WTC11 (cell line): ENCODE results near the gene TMUB2. TPM values are rescaled to one million over a fixed set of nuclear protein-coding genes. Genes with fewer than 3 reads are reported as not detected.

Experiments used
- ATAC-seq: fragments of 200-7000 bp; cut with Tn5 transposase; 2 replicates; pipeline ENCODE4 v1.10.0; 2021; ENCODE audit warnings: mild to moderate bottlenecking, moderate library complexity
- CTCF ChIA-PET: fragments of 300-600 bp; sonication (Branson Sonifier 250); formaldehyde crosslinking; loops from one replicate; lab custom pipeline; 2021; ENCODE audit warnings: antibody characterized with exemption; lab: Charles Lee
- POLR2A ChIA-PET: fragments of 350-600 bp; sonication (Branson Sonifier 250); formaldehyde crosslinking; loops from one replicate; lab custom pipeline; 2021; ENCODE audit warnings: antibody characterized with exemption; lab: Charles Lee
- DNase-seq: peaks from one replicate; pipeline ENCODE4 v3.0.0; 2021; ENCODE audit warnings: low spot score
- H3K27ac Mint-ChIP-seq: 2 replicates; pipeline ENCODE4 v1.8.0; 2021; ENCODE audit warnings: mixed read lengths
- H3K27me3 Mint-ChIP-seq: 2 replicates; pipeline ENCODE4 v1.8.0; 2021; ENCODE audit warnings: low read depth, mild to moderate bottlenecking, moderate library complexity, mixed read lengths
- H3K36me3 Mint-ChIP-seq: 2 replicates; pipeline ENCODE4 v1.8.0; 2021; ENCODE audit warnings: mixed read lengths
- H3K4me1 Mint-ChIP-seq: 2 replicates; pipeline ENCODE4 v1.8.0; 2022; ENCODE audit warnings: mixed read lengths
- H3K4me3 Mint-ChIP-seq: 2 replicates; pipeline ENCODE4 v1.8.0; 2021; ENCODE audit warnings: mild to moderate bottlenecking, moderate library complexity, mixed read lengths
- H3K9me3 Mint-ChIP-seq: 2 replicates; pipeline ENCODE4 v1.8.0; 2021; ENCODE audit warnings: mixed read lengths
- CREM ChIP-seq: sonication (generic); formaldehyde crosslinking; IDR thresholded peaks from 2 replicates; pipeline ENCODE4 v1.8.1; 2022; ENCODE audit warnings: mild to moderate bottlenecking, missing genetic modification reagents, moderate library complexity
- ELF4 ChIP-seq: sonication (generic); formaldehyde crosslinking; IDR thresholded peaks from 2 replicates; pipeline ENCODE4 v1.8.1; 2022; ENCODE audit warnings: low read depth, mild to moderate bottlenecking, moderate library complexity, missing genetic modification reagents
- ESRRA ChIP-seq: sonication (generic); formaldehyde crosslinking; IDR thresholded peaks from 2 replicates; pipeline ENCODE4 v1.8.1; 2022; ENCODE audit warnings: mild to moderate bottlenecking, missing genetic modification reagents, borderline replicate concordance
- GRHL2 ChIP-seq: fragments of 250-450 bp; sonication (Bioruptor Pico); IDR thresholded peaks from 2 replicates; pipeline ENCODE4 v1.8.0; 2022; ENCODE audit warnings: mild to moderate bottlenecking, moderate library complexity; ENCODE audit not compliant: insufficient replicate concordance, severe bottlenecking
- IRF2 ChIP-seq: sonication (generic); formaldehyde crosslinking; IDR thresholded peaks from 2 replicates; pipeline ENCODE4 v1.8.0; 2022; ENCODE audit warnings: low read depth, missing genetic modification reagents, borderline replicate concordance
- RORB ChIP-seq: fragments of 250-450 bp; sonication (Bioruptor Pico); IDR thresholded peaks from 2 replicates; pipeline ENCODE4 v1.9.0; 2021; ENCODE audit warnings: mild to moderate bottlenecking
- SMAD4 ChIP-seq: sonication (generic); formaldehyde crosslinking; IDR thresholded peaks from 2 replicates; pipeline ENCODE4 v1.8.0; 2022; ENCODE audit warnings: mild to moderate bottlenecking, missing genetic modification reagents
- TEAD4 ChIP-seq: sonication (generic); formaldehyde crosslinking; IDR thresholded peaks from 2 replicates; pipeline ENCODE4 v1.8.0; 2022; ENCODE audit warnings: mild to moderate bottlenecking, missing genetic modification reagents
- ZNF121 ChIP-seq: sonication (generic); formaldehyde crosslinking; IDR thresholded peaks from 2 replicates; pipeline ENCODE4 v1.8.0; 2023; ENCODE audit warnings: missing genetic modification reagents
- ZNF138 ChIP-seq: sonication (generic); formaldehyde crosslinking; conservative IDR thresholded peaks from 2 replicates; pipeline ENCODE4 v1.8.1; 2022; ENCODE audit warnings: mild to moderate bottlenecking, moderate library complexity, missing genetic modification reagents
- ZNF317 ChIP-seq: sonication (generic); formaldehyde crosslinking; IDR thresholded peaks from 2 replicates; pipeline ENCODE4 v1.8.1; 2023; ENCODE audit warnings: low read depth, mild to moderate bottlenecking, moderate library complexity, missing genetic modification reagents, borderline replicate concordance
- total RNA-seq: library from RNA; stranded (reverse); gene quantifications from 3 replicates; pipeline ENCODE4 v1.2.3, GENCODE V29; 2021
- TF ChIP-seq, protein P1 (sequence below): sonication (generic); formaldehyde crosslinking; conservative IDR thresholded peaks from 2 replicates; pipeline ENCODE4 v1.8.1; 2023; ENCODE audit warnings: mild to moderate bottlenecking, low read depth, missing genetic modification reagents, moderate library complexity
- TF ChIP-seq, protein P2 (sequence below): sonication (generic); formaldehyde crosslinking; IDR thresholded peaks from 2 replicates; pipeline ENCODE4 v1.8.1; 2023; ENCODE audit warnings: mild to moderate bottlenecking, missing genetic modification reagents, borderline replicate concordance
- TF ChIP-seq, protein P3 (sequence below): fragments of 250-450 bp; sonication (Bioruptor Pico); IDR thresholded peaks from 2 replicates; pipeline ENCODE4 v1.8.0; 2021; ENCODE audit warnings: mild to moderate bottlenecking
- TF ChIP-seq, protein P4 (sequence below): sonication (generic); formaldehyde crosslinking; IDR thresholded peaks from 2 replicates; pipeline ENCODE4 v1.8.1; 2022; ENCODE audit warnings: mild to moderate bottlenecking, missing genetic modification reagents, moderate library complexity, borderline replicate concordance

Gene TMUB2
- total RNA-seq, 1 experiment from 2014 or later = 26.9 TPM

DNA sequence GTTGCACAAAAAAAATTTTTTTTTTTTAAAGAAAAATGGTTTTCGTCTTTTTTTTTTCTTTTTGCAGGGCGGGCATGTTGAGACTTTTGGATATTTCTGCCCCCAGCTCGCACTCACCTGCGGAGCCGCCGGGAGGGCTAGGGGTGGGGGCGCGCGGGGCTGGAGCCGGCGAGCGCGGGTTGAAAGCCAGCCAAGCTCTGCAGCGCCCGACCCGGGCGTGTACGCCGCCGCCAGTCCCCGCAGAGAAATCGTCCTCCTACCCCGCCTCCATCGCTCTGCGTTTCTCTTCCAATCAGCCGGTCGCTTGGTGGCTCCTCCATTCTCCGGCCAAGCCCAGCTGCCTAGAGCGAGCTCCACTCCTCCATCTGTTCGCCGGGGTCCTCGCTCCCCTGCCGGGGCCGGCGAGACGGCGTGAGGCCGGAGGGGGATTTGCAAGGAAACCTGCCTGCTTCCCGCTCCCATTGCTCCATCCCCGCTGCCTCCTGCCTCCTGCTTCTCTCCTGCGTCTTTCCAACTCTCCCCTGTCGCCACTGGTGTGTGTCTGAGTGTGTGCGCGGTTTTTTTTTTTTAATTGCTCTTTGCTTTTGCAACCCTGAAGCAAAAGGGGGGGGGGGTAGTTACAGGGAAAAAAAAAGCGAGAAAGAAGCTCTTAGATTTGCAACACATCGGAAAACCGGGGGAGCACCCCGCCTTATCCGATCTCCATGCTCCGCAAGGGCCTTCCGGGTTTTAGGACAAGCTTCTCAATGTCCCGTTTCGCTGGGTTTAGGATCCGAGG lies 34.5 kb downstream of the TMUB2 start (continued):
- TF ChIP-seq ZNF121 (CRISPR knock-in tag) (no peak), SMAD4 (no peak), RORB (CRISPR knock-in tag) (no peak), ZNF317 (no peak), ESRRA (no peak), TEAD4 (no peak), ZNF138 (CRISPR knock-in tag) (no peak)
- TF ChIP-seq, protein P1, sequence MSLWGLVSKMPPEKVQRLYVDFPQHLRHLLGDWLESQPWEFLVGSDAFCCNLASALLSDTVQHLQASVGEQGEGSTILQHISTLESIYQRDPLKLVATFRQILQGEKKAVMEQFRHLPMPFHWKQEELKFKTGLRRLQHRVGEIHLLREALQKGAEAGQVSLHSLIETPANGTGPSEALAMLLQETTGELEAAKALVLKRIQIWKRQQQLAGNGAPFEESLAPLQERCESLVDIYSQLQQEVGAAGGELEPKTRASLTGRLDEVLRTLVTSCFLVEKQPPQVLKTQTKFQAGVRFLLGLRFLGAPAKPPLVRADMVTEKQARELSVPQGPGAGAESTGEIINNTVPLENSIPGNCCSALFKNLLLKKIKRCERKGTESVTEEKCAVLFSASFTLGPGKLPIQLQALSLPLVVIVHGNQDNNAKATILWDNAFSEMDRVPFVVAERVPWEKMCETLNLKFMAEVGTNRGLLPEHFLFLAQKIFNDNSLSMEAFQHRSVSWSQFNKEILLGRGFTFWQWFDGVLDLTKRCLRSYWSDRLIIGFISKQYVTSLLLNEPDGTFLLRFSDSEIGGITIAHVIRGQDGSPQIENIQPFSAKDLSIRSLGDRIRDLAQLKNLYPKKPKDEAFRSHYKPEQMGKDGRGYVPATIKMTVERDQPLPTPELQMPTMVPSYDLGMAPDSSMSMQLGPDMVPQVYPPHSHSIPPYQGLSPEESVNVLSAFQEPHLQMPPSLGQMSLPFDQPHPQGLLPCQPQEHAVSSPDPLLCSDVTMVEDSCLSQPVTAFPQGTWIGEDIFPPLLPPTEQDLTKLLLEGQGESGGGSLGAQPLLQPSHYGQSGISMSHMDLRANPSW (CRISPR knock-in tag) = no peak
- TF ChIP-seq, protein P2, sequence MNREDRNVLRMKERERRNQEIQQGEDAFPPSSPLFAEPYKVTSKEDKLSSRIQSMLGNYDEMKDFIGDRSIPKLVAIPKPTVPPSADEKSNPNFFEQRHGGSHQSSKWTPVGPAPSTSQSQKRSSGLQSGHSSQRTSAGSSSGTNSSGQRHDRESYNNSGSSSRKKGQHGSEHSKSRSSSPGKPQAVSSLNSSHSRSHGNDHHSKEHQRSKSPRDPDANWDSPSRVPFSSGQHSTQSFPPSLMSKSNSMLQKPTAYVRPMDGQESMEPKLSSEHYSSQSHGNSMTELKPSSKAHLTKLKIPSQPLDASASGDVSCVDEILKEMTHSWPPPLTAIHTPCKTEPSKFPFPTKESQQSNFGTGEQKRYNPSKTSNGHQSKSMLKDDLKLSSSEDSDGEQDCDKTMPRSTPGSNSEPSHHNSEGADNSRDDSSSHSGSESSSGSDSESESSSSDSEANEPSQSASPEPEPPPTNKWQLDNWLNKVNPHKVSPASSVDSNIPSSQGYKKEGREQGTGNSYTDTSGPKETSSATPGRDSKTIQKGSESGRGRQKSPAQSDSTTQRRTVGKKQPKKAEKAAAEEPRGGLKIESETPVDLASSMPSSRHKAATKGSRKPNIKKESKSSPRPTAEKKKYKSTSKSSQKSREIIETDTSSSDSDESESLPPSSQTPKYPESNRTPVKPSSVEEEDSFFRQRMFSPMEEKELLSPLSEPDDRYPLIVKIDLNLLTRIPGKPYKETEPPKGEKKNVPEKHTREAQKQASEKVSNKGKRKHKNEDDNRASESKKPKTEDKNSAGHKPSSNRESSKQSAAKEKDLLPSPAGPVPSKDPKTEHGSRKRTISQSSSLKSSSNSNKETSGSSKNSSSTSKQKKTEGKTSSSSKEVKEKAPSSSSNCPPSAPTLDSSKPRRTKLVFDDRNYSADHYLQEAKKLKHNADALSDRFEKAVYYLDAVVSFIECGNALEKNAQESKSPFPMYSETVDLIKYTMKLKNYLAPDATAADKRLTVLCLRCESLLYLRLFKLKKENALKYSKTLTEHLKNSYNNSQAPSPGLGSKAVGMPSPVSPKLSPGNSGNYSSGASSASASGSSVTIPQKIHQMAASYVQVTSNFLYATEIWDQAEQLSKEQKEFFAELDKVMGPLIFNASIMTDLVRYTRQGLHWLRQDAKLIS (CRISPR knock-in tag) = no peak
- TF ChIP-seq, protein P3, sequence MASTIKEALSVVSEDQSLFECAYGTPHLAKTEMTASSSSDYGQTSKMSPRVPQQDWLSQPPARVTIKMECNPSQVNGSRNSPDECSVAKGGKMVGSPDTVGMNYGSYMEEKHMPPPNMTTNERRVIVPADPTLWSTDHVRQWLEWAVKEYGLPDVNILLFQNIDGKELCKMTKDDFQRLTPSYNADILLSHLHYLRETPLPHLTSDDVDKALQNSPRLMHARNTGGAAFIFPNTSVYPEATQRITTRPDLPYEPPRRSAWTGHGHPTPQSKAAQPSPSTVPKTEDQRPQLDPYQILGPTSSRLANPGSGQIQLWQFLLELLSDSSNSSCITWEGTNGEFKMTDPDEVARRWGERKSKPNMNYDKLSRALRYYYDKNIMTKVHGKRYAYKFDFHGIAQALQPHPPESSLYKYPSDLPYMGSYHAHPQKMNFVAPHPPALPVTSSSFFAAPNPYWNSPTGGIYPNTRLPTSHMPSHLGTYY (CRISPR knock-in tag) = no peak

DNA sequence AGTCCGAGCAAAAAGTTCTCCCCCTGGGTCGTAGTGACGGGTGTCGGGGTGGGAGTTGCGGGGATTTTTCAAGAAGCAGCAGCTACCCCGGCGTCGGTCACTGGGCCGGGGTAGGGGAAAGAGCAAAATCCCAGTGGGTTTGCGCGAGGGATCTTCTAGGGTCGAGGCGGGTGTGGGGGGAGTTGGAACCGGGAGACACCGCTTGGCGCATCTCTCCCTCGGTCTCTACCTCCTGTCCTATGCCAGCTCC lies 35.0 kb downstream of the TMUB2 start:
- peak overlapping the region; percentile 91 for H3K27ac Mint-ChIP-seq
- peak overlapping the region; percentile 80 for H3K4me3 Mint-ChIP-seq
- H3K36me3 Mint-ChIP-seq = peaks cover 6% of the 10 kb centered on the region
- no peak for ATAC-seq
- H3K27me3 Mint-ChIP-seq = no peaks in the 10 kb centered on the region
- ChIA-PET POLR2A (interaction anchor here (0.5 to 3.5 kb wide), 17 partner anchors 11 to 578 kb away, joined by 3 to 28 read pairs (median 4); partner anchors contain the start of genes HDAC5, NAGS, RUNDC3A and SLC25A39), CTCF (interaction anchor here (0.6 to 4.7 kb wide), 33 partner anchors 8 to 698 kb away, joined by 3 to 73 read pairs (median 4); partner anchors contain the start of genes ATXN7L3, FAM171A2, GRN and RUNDC3A)
- no peaks in the 10 kb centered on the region for H3K9me3 Mint-ChIP-seq
- no peak for DNase-seq
- TF ChIP-seq ZNF121 (CRISPR knock-in tag) = no peak
- no peak for TF ChIP-seq IRF2 (CRISPR knock-in tag)
- no peak for TF ChIP-seq GRHL2 (CRISPR knock-in tag)
- no peak for TF ChIP-seq ELF4 (CRISPR knock-in tag)
- peak; percentile 3; the same call in 1 of the 2 replicates for TF ChIP-seq CREM (CRISPR knock-in tag)
- TF ChIP-seq, protein P4, sequence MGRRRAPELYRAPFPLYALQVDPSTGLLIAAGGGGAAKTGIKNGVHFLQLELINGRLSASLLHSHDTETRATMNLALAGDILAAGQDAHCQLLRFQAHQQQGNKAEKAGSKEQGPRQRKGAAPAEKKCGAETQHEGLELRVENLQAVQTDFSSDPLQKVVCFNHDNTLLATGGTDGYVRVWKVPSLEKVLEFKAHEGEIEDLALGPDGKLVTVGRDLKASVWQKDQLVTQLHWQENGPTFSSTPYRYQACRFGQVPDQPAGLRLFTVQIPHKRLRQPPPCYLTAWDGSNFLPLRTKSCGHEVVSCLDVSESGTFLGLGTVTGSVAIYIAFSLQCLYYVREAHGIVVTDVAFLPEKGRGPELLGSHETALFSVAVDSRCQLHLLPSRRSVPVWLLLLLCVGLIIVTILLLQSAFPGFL = no peak
- TF ChIP-seq, all 79 proteins: peak for 1
- peaks cover 16% of the 10 kb centered on the region for H3K4me1 Mint-ChIP-seq
